ENCODE results near the gene NARS2.

NARS2 gene

DNA sequence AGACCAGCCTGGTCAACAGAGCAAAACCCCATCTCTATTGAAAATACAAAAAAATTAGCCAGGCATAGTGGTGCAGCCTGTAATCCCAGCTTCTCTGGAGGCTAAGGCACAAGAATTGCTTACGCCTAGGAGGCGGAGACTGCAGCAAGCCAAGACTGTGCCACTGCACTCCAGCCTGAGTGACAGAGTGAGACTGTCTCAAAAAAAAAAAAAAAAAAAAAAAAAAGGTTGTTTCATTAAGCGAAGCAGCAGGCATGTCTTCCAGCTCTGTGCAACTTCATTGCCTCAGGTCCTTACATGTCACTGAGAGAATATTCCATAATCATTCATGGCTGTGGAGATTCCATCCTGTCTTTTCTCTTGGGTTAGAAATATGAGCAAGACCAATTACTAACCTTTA, 174.0 kb downstream of the NARS2 start:
- no peak for TF ChIP-seq EZH2 (optimal IDR thresholded peaks at IDR 0.05; ENCODE audit: low read depth, low read length)
- TF ChIP-seq CTCF (IDR thresholded peaks at IDR 0.05; ENCODE audit: low read length): no peak
- TF ChIP-seq EZH2phosphoT487 (IDR thresholded peaks at IDR 0.05; ENCODE audit: low read length): no peak
- Histone ChIP-seq H3K4me1 (ENCODE audit: low read length) (peaks cover 14% of the 10 kb centered on the region), H3K9ac (ENCODE audit: low read length) (no peak overlapping the region), H3K4me3 (ENCODE audit: low read length) (no peak overlapping the region), H3K9me2 (replicated peaks; ENCODE audit: insufficient read depth, low read length) (no peaks in the 10 kb centered on the region), H4K20me1 (ENCODE audit: insufficient read depth, low read length) (no peaks in the 10 kb centered on the region), H3K4me2 (ENCODE audit: low read depth, low read length) (no peak overlapping the region), H2AFZ (ENCODE audit: low read length) (no peak overlapping the region), H3K27me3 (replicated peaks; ENCODE audit: insufficient read depth, low read length) (no peaks in the 10 kb centered on the region), H3K9me3 (replicated peaks; ENCODE audit: insufficient read depth, low read length) (no peaks in the 10 kb centered on the region), H3K79me2 (ENCODE audit: low read length) (peaks cover 9% of the 10 kb centered on the region; the same call in 1 of the 2 replicates), H3F3A (ENCODE audit: insufficient read depth, low read length) (peaks cover 4% of the 10 kb centered on the region), H3K36me3 (replicated peaks; ENCODE audit: insufficient read depth, low read length) (no peaks in the 10 kb centered on the region), H3K27ac (ENCODE audit: low read length) (no peak overlapping the region)
- no peak for DNase-seq

DNA sequence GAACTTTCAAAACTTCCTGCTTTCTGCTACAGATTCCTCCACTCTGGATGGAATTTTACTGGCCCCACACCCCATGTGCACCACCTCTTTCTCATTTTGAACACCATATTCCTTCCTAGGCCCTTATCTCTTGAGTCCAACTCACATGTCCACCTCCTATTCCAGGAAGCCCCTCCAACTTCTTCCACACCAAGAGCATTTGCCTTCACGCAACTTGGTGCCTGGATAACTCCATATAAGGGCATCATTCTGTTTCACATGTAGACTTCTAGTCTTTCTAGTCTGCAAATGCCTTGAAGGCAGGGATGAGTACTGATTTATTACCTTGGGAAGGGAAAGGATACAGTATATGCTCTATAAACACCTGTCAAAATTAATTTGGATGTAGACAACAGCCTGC, 174.5 kb downstream of the NARS2 start:
- H3K9ac ChIP-seq (ENCODE audit: low read length): no peak overlapping the region
- H3K4me1 ChIP-seq (ENCODE audit: low read length): peaks cover 14% of the 10 kb centered on the region
- H3K9me3 ChIP-seq (replicated peaks; ENCODE audit: insufficient read depth, low read length): no peaks in the 10 kb centered on the region
- H3K27ac ChIP-seq (ENCODE audit: low read length): no peak overlapping the region
- H3K4me2 ChIP-seq (ENCODE audit: low read depth, low read length): no peak overlapping the region
- no peak for DNase-seq
- TF ChIP-seq CTCF (IDR thresholded peaks at IDR 0.05; ENCODE audit: low read length) (no peak), EZH2phosphoT487 (IDR thresholded peaks at IDR 0.05; ENCODE audit: low read length) (no peak), EZH2 (optimal IDR thresholded peaks at IDR 0.05; ENCODE audit: low read depth, low read length) (no peak)
- peaks cover 4% of the 10 kb centered on the region for H3F3A ChIP-seq (ENCODE audit: insufficient read depth, low read length)
- no peaks in the 10 kb centered on the region for H3K27me3 ChIP-seq (replicated peaks; ENCODE audit: insufficient read depth, low read length)
- no peaks in the 10 kb centered on the region for H3K36me3 ChIP-seq (replicated peaks; ENCODE audit: insufficient read depth, low read length)
- no peaks in the 10 kb centered on the region for H3K9me2 ChIP-seq (replicated peaks; ENCODE audit: insufficient read depth, low read length)
- H2AFZ ChIP-seq (ENCODE audit: low read length): no peak overlapping the region
- H3K4me3 ChIP-seq (ENCODE audit: low read length): no peak overlapping the region
- no peaks in the 10 kb centered on the region for H4K20me1 ChIP-seq (ENCODE audit: insufficient read depth, low read length)
- peaks cover 5% of the 10 kb centered on the region; the same call in 1 of the 2 replicates for H3K79me2 ChIP-seq (ENCODE audit: low read length)

GRCh38 chr11:78399136-78399535, 175.5 kb downstream of the NARS2 start:
- Histone ChIP-seq H3K9me3 (replicated peaks; ENCODE audit: insufficient read depth, low read length) (no peaks in the 10 kb centered on the region), H3K4me1 (ENCODE audit: low read length) (peaks cover 14% of the 10 kb centered on the region), H4K20me1 (ENCODE audit: insufficient read depth, low read length) (no peaks in the 10 kb centered on the region), H3K9ac (ENCODE audit: low read length) (no peak overlapping the region), H3K9me2 (replicated peaks; ENCODE audit: insufficient read depth, low read length) (no peaks in the 10 kb centered on the region), H3F3A (ENCODE audit: insufficient read depth, low read length) (peaks cover 4% of the 10 kb centered on the region), H3K27ac (ENCODE audit: low read length) (no peak overlapping the region), H3K4me3 (ENCODE audit: low read length) (no peak overlapping the region), H3K36me3 (replicated peaks; ENCODE audit: insufficient read depth, low read length) (no peaks in the 10 kb centered on the region), H3K27me3 (replicated peaks; ENCODE audit: insufficient read depth, low read length) (no peaks in the 10 kb centered on the region), H2AFZ (ENCODE audit: low read length) (no peak overlapping the region), H3K4me2 (ENCODE audit: low read depth, low read length) (no peak overlapping the region), H3K79me2 (ENCODE audit: low read length) (peaks cover 5% of the 10 kb centered on the region; the same call in 1 of the 2 replicates)
- no peak for TF ChIP-seq EZH2phosphoT487 (IDR thresholded peaks at IDR 0.05; ENCODE audit: low read length)
- TF ChIP-seq EZH2 (optimal IDR thresholded peaks at IDR 0.05; ENCODE audit: low read depth, low read length): no peak
- no peak for TF ChIP-seq CTCF (IDR thresholded peaks at IDR 0.05; ENCODE audit: low read length)
- DNase-seq: no peak
